NCI-H748 (cell line): ENCODE data around the gene HUS1B.
"Not testable (repeated sequence)": the region's sequence is repeated elsewhere in the genome, so short reads cannot be mapped to it uniquely, and the experiment has no call there.

Source experiments
- DNase-seq: peaks from one replicate; lab custom pipeline; 2025; ENCODE audit not compliant: unreplicated experiment; lab: John Stamatoyannopoulos, UW

The HUS1B gene

GRCh38 chr6:679282-679681, 22.4 kb upstream of the HUS1B start:
- DNase-seq: no peak

GRCh38 chr6:678520-678919, 21.6 kb upstream of the HUS1B start:
- DNase-seq: no peak

GRCh38 chr6:677919-678318, 21.0 kb upstream of the HUS1B start:
- no peak for DNase-seq

GRCh38 chr6:674956-675355, 18.1 kb upstream of the HUS1B start:
- DNase-seq: no peak

GRCh38 chr6:674406-674805, 17.5 kb upstream of the HUS1B start:
- DNase-seq: no peak

DNA sequence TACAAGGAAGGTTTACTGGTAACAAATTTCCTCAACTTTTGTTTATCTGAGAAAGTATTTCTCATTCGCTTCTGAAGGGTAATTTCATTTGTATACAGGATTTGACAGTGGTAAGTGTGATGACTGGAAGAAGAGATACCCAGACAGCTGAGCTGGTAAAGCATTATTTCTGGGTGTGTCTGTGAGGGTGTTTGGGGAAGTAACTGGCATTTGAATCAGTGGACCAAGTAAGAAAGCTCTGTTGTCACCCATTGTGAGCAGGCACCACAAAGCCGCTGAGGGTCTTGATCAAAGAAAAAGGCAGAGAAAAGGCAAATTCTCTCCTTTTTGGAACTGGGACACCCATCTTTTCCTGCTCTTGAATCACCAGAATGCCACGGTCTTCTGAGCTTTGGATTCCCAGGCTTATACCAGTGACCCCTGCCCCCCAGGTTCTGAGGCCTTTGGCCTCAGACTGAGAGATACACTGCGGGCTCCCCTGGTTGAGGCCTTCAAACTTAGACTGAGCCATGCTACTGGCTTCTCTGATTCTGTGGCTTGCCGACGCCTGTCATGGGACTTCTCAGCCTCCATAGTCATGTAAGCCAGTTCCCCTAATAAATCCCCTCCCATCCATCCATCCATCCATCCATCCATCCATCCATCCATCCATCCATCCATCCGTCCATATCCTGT, 10.5 kb upstream of the HUS1B start:
- DNase-seq: no peak

DNA sequence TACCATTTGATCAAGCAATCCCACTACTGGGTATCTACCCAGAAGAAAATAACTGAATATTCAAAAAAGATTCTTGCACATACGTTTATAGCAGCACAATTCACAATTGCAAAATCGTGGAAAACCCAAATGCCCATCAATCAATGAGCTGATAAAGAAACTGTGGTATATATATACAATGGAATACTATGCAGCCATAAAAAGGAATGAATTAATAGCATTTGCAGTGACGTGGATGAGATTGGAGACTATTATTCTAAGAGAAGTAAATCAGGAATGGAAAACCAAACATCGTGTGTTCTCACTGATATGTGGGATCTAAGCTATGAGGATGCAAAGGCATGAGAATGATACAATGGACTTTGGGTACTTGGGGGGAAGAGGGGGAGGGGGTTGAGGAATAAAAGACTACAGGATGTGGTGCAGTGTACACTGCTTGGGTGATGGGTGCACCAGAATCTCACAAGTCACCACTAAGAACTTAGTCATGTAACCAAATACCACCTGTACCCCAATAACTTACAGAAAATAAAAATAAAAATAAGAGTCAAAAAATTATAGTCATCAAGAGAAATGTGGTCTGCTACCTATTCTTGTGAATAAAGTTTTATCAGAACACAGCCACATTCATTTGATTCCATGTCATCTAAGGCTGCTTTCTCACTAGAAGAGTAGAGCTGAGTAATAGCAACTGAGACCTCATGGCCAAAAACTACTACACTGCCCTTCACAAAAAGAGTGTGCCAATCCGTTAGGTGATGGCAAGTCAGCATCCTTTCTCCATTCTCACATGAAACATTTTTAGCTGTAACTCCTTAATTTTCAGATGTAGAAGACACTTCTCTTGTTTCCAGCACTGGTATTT, 8.7 kb upstream of the HUS1B start:
- no peak for DNase-seq

DNA sequence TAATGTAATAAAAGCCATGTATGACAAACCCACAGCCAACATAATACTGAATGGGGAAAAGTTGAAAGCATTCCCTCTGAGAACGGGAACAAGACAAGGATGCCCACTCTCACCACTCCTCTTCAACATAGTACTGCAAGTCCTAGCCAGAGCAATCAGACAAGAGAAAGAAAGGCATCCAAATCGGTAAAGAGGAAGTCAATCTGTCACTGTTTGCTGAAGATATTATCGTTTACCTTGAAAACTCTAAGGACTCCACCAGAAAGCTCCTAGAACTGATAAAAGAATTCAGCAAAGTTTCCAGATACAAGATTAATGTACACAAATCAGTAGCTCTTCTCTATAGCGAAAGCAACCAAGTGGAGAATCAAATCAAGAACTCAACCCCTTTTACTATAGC, 6.9 kb upstream of the HUS1B start:
- not testable (repeated sequence) for DNase-seq

DNA sequence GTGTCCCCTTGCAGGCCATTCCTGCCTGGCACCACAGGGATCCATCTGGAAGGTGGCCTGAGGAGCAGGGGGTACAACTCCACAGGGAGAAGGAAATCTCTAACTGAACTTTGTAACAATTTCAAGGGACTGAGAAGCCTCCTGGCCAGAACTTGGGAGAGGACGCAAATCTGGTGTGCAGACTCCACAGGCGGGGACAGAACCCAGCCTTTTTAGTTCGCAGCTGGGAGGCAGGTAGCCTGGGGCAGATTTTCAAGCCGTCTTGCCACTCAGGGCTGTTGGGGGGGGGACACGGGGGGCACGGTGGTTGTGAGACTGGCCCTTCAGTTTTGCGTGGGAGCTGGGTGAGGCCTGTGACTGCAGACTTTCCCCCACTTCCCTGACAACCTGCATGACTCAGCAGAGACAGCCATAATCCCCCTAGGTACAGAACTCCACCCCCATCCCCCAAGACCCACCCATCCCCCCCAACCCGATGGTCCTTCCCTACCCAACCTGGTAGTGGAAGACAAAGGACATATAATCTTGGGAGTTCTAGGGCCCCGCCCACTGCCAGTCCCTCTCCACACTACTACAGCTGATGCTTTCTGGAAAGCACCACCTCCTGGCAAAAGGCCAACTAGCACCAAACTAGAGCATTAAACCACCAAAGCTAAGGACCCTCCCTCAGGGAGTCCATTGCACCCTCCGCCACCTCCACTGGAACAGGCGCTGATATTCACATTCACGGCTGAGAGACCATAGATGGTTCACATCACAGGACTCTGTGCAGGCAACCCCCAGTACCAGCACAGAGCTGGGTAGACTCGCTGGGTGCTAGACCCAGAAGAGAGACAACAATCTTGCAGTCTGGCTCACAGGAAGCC, 3.0 kb upstream of the HUS1B start:
- peak; percentile 12 for DNase-seq

DNA sequence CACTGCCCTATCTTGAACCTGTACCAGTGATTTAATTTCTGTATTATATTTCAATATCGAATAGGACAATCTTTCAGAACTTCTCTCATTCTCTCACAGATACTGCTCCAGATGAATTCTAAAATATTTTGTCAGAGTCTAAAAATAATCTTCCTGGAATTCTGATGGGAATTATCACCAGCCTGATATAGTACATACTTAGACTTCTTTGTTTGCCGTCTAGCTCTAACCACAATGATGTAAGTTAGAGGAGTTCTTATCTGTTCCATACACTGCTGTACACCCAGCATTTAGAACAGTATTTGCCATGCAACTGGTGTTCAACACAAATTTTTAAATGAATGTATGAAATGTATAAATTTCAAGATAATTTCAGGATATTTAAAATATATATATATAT, 1.3 kb upstream of the HUS1B start:
- DNase-seq: no peak

DNA sequence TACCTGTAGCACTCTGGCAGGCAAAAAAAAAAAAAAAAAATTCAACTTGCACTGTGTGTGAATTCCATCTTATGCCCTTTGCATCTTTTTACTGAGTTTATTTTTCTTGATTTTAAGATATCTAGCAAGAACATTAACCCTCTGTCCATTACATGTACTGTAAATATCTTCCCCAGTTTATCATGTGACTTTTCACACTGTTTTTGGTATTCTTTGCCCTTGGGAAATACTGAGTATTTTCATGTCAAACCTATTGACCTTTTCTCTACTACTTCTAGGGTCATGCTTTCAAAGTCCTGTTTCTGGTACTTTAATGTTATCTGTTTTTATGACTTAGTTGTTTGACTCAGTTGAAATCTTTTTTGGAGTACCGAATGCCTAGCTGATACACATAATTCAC, 843 bp upstream of the HUS1B start:
- no peak for DNase-seq

DNA sequence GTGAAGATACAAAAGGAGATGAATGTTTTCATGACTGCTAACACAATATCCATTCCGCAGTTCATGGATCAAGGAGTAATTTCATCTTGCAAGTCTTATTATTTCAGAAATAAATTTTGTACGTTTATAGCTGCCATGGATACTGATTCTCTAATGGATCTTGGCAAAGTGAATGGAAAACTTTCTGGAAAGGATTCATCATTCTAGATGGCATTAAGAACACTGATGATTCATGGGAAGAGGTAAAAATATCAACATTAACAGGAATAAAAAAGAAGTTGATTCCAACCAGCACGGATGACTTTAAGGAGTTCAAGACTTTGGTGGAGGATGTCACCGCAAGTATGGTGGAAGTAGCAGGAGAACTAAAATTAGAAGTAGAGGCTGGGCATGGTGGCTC, 2.8 kb downstream of the HUS1B start:
- DNase-seq: no peak

- no peak for DNase-seq
Measured at GRCh38 chr6:652865-653264, 4.0 kb downstream of the HUS1B start.

GRCh38 chr6:650098-650497, 6.8 kb downstream of the HUS1B start:
- DNase-seq: no peak

- DNase-seq: no peak
Measured at GRCh38 chr6:642805-643204, 14.1 kb downstream of the HUS1B start.

- no peak for DNase-seq
Measured at GRCh38 chr6:641225-641985, 15.5 kb downstream of the HUS1B start.

DNA sequence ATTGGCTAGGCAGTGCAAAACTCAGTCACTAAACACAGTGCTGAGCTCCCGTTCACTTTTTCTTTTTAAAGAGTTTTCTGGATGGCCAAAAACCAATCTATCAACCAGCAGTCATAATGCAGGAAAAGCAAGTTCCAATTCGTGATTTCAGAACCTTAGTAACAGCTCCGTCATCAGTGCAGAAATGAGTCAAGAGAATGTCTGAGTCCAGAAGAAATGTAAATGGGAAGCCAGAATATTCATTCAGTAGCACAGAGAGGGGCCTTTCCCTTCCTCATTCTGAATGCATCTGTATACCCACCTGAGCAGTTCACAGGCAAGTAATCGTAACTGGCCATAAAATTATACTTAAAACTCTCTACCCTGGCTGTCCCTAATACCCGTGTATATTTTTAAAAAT, 20.4 kb downstream of the HUS1B start:
- DNase-seq: no peak

DNA sequence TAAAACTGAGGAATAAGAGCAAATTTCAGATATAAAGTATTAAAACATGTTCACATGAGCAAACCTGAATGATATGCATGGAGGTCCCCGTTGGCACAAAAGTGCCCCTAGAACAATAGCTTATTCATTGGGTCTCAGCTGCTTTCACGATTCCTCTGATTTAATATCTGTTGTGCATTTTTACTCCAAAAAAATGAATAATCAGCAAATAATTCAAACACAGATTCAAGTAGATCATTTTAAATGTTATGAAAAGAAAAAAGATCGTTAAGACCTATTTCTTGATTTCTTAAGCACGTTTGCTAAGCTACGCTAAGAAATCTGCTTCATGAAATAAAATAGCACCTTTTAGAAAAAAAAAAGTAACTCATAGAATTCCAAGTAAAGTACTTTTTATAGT, 21.7 kb downstream of the HUS1B start:
- no peak for DNase-seq

- DNase-seq: no peak
Measured at GRCh38 chr6:633611-634010, 23.3 kb downstream of the HUS1B start.

DNA sequence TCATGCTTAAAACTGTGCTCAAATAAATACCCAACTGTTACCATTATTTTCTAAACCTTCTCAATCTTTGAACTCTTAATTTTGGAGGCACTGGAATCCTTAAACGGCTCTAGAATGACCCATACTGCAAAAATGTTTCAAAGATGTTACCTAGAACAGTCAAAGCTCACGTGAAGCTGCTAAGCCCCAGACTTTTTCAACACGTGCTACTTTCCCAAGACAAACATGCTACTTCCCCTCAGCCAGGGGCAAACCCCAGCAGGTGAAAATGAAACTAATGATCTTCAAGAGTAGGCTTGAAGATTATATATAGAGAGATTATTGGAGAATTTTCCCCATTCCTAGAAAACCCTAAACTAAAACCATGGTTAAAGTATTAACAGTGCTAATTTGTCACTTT, 28.1 kb downstream of the HUS1B start:
- DNase-seq: no peak

DNA sequence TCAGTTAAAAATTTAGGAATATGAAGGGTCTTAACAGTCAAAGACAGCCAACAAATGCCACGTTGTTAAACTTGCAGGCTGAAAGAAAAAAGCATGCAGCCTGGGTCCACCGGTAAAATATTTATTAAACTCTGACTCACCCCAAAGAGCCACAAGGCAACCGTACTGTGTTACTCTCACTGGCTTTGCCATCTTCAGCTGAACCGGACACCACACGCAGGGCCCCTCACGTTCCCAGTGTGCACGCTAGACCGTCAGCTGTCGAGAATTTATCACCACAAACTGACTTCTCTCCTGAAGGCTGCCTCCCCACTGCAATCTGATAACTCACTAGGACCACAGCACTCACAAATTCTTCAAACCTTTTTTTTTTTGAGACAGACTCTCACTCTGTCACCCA, 30.7 kb downstream of the HUS1B start:
- no peak for DNase-seq
